Left cardiac atrium (tissue), 4 donors: ENCODE data around the gene MOB3A. TPM values are rescaled to one million over a fixed set of nuclear protein-coding genes. Genes with fewer than 3 reads are reported as not detected.
"Not testable (repeated sequence)": the region's sequence is repeated elsewhere in the genome, so short reads cannot be mapped to it uniquely, and the experiment has no call there.

Experiments
- ATAC-seq, 2 donors: fragments of 200-7000 bp; cut with Tn5 transposase; one replicate each; pipeline ENCODE4 v1.9.1; 2020; ENCODE audit warnings: mild to moderate bottlenecking in 2 of 2, moderate library complexity in 2 of 2
- DNase-seq: peaks from one replicate; pipeline ENCODE4 v3.0.0-alpha.2; 2020
- intact Hi-C, 2 donors: fragments of 100-400 bp; cut with DNase I; formaldehyde crosslinking; loops; one replicate each; pipeline versions ENCODE4 v1.14.1 to v1.15.1; 2022 to 2023
- total RNA-seq, 2 donors: library from RNA; stranded (reverse); fragmentation: NEBNext Ultra II Directional; extraction: Animal tissue kit (Norgen Biotek cat#: 25700); gene quantifications; one replicate each; pipeline ENCODE4 v1.2.1, GENCODE V29; 2021
- donor health status: DM: no; HTN: yes; CAD: no.
- donor health status: DM: no; HTN: yes; CAD: no; lungs with severe emphysema.
- donor health status: DM: yes; HTN: yes; CAD: no.
- donor health status: Dilated cardiomyopathy.

Gene MOB3A
- total RNA-seq, 2 donors from 2014 or later = 24.9 to 28.6 TPM

DNA sequence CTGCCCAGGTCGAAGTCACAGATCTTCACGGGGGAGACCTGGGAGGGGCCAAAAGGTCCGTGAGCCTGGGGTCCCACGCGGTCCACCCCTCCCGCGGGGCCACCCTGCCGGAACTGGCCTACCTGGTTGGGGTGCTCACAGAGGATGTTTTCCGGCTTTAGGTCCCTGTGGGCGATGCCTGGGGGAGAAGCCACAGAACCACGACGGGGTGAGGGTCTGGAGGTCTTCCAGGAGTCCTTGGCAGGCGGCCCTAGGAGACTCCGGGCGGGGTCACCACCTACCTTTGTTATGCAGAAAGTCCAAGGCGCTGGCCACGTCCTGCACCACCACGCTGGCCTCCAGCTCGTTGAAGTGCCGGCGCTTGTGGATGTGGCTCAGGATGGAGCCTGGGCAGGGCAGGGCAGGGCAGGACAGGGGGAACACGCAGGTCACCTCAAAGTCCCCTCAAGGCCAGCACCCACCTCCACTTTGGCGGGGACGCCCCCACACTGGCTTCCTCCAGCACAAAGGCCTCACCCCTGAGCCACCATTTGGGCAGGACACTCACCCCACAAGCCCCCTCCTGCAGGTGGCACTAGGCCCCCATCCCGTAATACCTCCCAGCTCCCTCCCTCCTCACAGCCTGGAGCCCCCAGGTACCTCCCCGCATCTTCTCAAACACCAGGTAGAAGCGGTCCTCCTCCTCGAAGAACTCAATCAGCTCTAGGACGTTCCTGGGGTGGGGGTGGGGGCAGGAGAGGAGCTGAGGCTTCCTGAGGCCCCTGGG lies 53.5 kb downstream of the MOB3A start:
- peak in 1 of 2 donors; percentile 2 for ATAC-seq
- peak; percentile 39 for DNase-seq
- intact Hi-C loops = loop anchor here in 1 of 2 donors (2.0 kb wide), 1 partner anchor 22 kb away; no protein-coding TSS in a partner anchor

DNA sequence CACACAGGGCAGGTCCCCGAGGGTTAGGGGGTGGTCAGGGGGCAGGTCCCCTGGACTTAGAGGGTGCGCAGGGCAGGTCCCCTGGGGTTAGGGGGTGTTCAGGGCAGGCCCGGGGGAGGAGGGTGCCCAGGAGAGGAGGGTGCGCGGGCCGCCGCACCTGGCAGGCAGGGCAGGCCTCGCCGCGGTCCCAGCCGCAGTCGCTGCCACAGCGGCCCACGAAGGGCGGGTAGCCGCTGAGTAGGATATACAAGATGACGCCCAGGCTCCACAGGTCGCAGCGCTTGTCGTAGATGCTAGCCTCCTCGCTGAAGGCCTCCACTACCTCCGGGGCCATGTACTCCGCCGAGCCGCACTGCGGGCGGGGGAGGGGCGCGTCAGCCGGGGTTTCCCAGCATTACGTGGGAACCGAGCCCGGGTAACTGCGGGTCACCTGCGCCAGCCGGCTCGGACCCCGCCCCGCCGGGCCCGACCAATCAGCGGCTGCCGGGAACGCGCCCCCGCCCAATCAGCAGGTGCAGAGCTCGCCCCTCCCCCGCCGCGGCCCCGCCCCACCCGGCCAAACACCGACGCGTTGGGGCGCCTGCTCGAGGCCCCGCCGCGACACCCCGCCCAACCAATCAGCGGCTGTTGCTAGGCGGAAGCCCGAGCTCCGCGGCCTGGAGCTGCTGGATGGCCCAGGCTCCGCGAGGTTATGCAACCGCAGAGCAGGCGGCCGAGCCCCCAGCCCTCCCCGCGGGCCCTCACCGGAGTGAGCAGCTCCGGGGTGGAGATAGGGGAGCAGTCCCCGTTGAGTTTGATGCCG lies 54.2 kb downstream of the MOB3A start:
- DNase-seq = peak; percentile 98
- ATAC-seq = peak; percentile 93
- intact Hi-C loops = loop anchor here in 1 of 2 donors (2.0 kb wide), 1 partner anchor 23 kb away; no protein-coding TSS in a partner anchor

DNA sequence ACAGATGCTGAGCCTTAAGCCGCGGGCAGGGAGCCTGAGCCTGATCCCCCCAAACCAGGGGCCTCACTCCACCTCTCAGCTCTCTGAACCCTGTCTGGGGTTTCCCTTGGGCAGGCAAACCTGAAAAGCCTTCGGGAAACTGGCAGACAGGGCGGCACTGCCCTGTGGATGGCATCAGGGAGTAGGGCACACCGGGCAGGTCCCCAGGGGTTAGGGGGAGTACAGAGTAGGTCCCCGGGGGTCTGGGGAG lies 54.8 kb downstream of the MOB3A start:
- DNase-seq (no peak), ATAC-seq (no peak)
- intact Hi-C loops = no loop called here

DNA sequence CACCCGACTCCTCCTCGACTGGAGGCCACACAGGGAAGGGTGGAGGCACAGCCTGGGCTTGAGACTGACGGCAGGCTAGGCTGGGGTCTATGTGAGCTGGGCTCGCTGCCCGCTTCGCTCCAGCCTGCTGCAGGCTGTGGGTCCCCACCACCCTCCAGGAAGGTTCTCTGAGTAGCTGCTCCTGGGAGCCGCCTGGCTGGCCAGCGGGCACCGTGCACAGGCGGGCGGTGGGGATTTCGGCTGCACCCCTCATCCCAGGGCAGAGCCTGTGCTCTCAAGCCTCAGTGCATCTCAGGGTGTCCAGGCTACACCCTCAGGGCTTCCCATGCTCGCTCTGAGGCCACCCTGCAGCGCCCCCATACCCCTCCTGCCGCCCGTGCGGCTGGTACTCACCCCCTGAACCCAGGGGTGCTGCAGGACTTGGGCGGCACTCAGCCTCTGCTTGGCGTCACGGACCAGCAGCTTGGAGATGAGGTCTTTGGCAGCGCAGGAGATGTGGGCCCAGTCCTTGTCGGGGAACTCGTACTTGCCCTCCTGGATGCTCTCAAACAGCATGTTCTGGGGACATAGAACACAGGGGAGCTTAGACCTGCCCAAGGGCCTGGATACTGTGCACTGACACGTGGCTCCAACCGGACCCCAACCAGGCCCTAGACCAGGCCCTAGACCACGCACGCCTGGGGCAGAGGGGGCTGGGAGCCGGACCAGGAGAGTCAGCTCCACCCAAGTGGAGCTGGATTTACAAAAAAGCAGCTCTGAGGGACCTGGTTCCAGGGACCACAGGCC lies 55.3 kb downstream of the MOB3A start:
- ATAC-seq (no peak), DNase-seq (no peak)
- intact Hi-C loops = no loop called here

DNA sequence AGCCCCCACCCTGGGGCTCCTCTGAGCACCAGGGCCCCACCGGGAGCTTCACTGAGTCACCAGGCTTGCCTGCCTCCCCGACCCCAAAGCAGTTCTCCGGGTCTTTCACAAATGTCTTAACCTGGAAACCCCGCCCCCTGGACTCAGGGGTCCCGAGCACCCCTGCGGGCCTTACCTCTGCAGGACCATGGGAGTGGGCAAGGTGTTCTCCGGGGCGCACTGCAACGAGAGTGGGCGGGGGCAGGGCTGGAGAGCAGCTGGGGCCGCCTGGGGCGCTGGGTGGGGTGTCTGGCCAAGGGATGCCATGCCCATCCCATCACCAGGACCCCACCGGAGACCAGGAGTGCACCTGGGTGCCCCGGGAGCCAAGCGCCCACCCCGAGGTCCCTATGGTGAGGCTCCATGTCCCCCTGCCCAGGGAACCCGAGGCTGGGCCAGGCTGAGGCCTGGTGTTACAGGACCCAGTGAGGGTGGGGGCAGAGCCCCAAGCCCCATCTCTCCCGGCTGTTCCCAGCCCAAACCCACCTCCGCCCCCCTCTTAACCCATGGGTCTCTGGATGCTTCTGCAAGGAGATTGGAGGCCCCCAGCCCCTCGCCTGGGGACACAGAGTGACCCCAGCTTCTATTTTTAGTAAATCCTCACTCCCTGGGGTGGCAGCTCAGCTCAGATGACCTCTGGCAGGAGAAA lies 56.0 kb downstream of the MOB3A start:
- DNase-seq (no peak), ATAC-seq (no peak)
- intact Hi-C loops = no loop called here

DNA sequence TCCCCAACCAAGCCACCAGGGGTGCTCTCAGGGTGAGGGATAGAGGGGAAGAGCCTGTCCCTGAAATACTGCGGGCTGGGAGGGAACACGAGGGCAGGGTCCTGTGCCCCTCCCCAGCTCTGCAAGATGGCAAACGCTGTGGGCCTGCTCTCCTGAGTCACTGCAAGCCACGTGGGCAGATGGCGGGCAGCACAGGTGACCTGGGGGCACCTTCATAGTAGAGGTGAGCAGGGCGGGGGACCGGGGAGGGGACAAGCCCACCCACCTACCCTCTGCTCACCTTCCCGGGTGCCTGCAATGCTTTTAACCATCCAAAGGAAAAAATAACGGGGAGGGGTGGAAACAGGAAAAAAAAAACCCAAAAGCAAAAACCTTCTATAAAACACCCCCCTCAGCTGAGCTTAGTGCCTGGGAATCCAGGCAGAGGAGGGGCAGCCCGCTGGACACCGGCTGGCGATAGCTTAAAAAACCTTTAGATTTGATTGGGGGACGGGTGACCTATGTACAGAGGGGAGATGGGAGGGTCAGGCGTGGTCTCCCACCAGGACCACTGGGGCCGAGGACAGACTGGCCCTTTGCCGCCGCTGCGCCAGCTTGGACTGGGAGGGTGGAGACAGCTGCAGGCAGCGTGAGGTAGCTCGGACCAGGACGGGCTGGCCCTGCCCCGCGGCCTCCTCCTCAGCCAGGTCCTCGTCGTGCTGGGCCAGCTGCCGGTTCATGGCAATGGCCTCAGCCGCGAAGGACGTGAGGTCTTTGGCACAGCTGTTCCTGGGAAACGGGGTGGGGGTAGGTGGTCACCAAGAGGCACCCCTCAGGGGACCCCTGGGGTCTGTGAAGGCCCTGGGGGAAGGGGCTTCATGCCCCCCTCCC lies 56.8 kb downstream of the MOB3A start:
- ATAC-seq = no peak

DNA sequence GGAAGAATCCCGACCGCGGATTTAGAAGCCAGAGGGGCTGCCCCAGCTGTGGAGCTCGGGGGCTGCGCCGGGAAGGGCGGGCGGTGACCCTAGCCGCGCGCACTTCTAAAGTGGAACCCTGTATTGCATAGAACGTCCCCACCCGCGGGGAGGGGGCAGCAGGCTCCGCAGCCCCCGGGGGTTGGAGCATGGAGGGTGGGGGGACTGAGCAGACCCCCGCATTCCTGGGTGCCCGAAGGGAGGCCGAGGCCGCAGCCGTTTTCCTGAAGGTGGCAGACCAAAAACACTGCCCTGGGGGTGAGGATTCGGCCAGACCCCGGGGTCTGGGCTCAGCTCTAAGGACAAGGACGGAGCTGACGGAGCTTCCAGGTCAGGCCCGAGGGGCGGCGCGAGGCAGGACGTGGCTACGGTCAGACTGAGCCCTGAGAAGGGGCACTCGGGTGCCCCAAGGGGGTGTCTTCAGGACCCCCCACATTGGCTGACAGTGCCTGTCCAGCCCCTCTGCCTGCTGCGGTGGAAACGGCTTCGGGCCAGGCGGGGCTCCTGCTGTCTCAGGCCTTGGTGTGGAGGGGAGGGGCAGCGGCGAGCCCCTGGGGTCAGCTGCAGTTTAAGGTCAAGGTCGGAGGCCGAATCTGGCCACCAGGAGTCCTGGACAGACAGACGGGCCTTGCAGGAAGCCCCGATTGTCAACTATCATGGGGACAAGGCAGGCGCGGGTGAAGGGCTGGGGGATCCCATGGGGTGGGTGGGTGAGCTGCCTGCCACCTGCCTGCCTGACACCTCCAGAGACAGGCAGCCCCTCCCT lies 57.6 kb downstream of the MOB3A start:
- ATAC-seq (no peak), DNase-seq (no peak)
- intact Hi-C loops = no loop called here

More for the DNA sequence above, 56.8 kb downstream of the MOB3A start:
- no peak for DNase-seq
- intact Hi-C loops = no loop called here

DNA sequence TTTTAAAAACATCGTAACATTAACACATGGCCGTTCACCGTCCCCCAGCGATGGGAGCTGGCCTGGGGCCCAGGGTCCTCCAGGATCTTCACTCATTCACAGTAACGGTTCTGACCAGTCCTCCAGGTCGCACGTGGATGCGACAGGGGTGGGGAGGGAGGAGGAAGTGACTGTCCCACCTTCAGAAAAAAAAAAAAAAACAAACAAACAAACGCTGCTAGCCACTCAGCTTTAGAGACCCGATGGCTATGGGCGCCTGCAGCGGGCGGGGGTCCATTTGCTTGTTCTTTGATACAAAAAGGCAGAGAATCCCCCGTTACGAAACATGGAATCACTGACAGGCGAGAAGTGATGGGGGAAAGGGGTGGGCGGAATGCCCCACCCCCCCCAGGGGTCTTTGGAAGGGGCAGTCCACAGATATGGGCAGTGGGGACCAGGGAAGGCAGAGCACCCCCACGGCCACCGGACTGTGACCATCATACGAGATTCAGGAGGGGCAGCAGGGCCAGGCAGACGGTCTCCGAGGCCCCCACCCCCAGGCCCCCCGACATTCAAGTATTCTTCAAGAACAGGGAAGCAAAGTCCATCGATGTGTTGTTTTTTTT lies 58.4 kb downstream of the MOB3A start:
- ATAC-seq = no peak
- no peak for DNase-seq
- intact Hi-C loops = no loop called here

DNA sequence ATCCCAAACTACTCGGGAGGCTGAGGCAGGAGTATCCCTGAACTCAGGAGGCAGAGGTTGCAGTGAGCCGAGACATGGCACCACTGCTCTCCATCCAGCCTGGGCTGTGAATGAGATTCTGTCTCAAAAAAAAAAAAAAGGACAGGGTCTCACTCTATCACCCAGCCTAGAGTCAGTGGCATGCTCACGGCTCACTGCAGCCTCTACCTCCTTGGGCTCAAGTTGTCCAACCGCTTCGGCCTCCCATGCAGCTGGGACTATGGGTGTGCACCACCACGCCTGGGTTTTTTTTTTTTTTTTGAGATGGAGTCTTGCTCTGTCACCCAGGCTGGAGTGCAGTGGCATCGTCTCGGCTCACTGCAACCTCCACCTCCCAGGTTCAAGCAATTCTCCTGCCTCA lies 59.7 kb downstream of the MOB3A start:
- intact Hi-C loops = no loop called here
- DNase-seq (no peak), ATAC-seq (no peak)

DNA sequence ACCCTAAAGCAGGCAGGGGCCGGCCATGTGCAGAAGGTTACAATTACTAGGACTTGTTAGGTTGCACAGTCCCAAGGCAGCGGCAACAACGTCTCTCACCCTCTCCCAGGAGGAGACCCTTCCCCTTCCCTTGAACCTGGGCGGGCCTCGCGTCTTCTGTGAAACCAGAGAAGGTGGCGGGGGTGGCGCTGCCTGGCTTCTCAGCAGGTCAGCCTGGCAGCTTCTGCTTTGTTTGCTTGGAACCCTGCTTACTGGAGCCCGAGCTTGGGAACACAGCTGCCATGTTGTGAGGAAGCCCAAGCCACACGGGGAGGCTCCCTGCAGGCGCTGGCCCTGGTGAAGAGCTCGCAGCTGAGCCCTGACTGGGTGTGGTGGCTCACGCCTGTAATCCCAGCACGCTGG lies 60.5 kb downstream of the MOB3A start:
- no peak for DNase-seq
- ATAC-seq = no peak
- intact Hi-C loops = no loop called here

DNA sequence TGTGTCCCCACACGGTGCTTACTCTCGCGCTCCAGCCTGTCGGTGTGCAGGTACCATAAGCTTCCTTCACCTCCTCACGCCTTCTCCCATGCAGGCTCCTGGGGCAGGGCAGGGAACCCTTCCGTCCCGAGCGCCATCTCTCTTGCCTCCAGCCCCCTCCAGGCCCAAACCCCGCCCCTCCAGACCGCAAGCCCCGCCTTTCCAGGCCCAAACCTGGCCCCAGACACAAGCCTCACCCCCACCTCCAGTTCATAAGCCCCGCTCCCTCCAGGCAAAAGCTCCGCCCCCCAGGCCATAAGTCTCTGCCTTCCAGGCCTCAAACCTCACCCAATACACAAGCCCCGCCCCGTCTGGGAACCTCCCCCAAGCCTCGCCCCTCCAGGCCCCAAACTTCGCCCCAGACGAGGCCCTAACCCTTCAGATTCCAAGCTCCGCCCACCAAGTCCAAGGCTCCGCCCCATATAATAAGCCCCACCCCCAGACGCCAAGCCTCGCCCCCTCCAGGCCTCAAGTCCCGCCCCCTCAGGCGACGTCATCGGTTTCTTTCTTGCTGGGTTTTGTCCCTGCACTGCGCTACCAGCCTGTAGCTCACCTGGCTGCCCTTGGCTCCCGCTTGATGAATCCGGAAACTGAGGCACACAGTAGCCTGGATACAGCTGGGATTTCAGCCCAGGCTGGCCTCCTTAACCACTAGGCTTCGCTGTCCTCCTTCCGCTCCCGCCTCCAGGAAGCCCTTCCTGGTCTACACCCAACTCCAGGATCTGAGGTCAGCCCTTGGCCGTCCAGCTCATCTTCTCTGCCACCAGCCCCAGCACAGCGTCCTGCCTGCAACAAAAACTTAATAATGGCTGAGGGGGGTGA lies 61.2 kb downstream of the MOB3A start:
- intact Hi-C loops = no loop called here
- ATAC-seq (peak in 1 of 2 donors; percentile 5), DNase-seq (peak; percentile 54)

DNA sequence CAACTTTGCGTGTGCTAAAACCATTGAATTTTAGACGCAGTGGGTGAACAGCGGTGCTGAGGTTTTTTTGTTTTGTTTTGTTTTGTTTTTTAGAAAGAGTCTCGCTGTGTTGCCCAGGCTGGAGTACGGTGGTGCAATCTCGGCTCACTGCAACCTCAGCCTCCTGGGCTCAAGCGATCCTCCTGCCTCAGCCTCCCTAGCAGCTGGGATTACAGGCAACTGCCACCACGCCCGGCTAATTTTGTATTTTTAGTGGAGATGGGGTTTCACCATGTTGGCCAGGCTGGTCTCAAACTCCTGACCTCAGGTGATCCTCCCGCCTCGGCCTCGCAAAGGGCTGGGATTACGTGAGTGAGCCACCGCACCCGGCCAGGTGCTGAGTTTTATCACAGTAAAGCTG lies 61.9 kb downstream of the MOB3A start:
- DNase-seq, intact Hi-C loops, ATAC-seq: not testable (repeated sequence)

DNA sequence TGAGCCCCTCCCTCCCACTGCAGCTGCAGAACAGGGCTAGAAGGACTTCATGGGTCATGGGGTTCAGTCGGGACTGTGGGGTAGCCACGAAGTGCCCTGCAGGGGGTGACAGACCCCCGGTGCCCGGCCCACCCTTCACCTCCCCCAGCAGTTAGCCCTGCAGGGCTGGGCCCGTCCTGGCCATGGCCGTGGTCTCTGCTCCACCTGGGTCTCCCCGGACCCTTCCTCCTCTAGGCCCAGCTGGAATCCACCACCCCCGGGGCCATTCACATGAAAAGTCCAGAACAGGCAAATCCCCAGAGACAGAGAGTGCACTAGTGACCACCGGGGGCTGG lies 62.3 kb downstream of the MOB3A start:
- ATAC-seq (no peak), DNase-seq (no peak)
- intact Hi-C loops = no loop called here

DNA sequence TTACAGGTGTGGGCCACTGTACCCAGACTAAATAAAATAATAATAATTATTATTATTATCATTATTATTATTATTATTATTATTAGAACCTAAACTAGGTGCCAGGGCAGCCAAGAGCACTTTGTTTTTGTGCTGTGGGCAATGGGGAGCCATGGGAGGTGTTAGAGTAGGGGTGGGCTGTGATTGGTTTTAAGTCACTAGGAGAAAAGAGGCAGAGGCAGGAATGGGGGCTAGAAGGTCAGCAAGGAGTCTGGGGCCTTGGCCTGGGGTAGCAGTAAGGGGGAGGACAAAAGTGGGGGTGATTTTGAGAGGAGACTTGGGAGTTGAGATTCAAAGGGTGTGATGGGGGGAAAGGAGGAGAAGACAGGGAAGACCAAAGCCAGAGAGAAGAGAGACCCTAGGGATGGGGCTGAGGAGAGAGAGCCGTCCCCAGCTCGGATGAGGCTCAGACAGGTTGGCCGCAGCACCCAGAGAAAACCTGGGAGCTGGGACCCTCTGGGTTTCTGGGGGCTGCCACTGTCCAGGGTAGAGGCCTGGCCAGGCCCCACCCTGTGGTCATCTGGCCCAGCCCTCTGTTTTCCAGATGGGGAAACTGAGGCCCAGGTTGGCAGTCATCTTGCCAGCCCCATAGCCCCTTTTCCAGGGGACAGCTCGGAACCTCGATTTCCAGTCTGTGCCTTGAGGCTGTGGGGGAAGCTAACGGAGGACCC lies 62.9 kb downstream of the MOB3A start:
- no peak for ATAC-seq
- no peak for DNase-seq
- intact Hi-C loops = no loop called here

DNA sequence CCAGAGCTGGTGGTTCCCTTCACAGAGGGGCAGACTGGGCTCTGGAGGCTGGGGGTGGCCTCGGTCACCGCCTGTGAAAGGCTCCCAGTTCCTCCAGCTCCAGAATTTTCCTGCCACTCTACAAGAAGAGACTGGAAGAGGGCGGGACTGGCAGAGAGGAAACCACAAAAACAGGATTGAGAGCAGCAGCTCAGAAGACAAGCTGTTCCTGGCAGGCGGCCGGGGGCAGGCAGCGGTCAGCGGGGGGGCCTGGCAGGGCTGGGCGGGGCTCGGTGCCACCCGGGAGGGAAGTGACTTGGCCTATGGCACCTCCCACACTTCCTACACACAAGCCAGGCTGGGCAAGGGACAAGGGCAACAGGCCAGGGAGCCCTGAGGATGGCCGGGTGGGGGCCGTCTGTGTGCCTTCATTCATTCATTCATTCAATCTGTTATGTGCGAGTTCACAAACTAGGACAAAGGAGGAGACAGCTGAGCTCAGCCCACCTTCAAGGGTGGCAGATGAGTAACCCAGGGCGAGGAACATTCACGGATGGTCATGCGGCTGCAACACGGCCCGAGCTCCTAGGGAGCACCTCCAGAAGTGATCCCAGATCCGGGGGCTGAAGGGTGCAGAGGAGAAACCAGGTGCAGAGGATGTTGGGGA lies 63.7 kb downstream of the MOB3A start:
- ATAC-seq = peak; percentile 93 to 95
- intact Hi-C loops = no loop called here
- DNase-seq = peak; percentile 94
